Activated T-cell treated with anti-CD3 and anti-CD28 coated beads for 24 hours (primary cell): Measurements from ENCODE around the gene TAF1C.

ENCODE experiments used
- DNase-seq: peaks from one replicate; pipeline ENCODE4 v3.0.0-alpha.2; 2020; ENCODE audit warnings: low read depth

TAF1C gene

GRCh38 chr16:84182680-84183571 lies 3.9 kb downstream of the TAF1C start:
- DNase-seq, result no peak

GRCh38 chr16:84182104-84182503 lies 4.8 kb downstream of the TAF1C start:
- DNase-seq, result no peak

- no peak for DNase-seq
These were observed 5.5 kb downstream of the TAF1C start for GRCh38 chr16:84181144-84181915.

- DNase-seq, result no peak
These were observed 6.2 kb downstream of the TAF1C start for GRCh38 chr16:84180519-84181140.

- DNase-seq, result no peak
These were observed 7.1 kb downstream of the TAF1C start for GRCh38 chr16:84179612-84180320.

- no peak for DNase-seq
These were observed 7.8 kb downstream of the TAF1C start for GRCh38 chr16:84178892-84179611.

- DNase-seq, result no peak
These were observed 8.6 kb downstream of the TAF1C start for GRCh38 chr16:84178146-84178765.

GRCh38 chr16:84177741-84178073 lies 9.2 kb downstream of the TAF1C start:
- no peak for DNase-seq

- DNase-seq, result no peak
These were observed 10.4 kb downstream of the TAF1C start for GRCh38 chr16:84176192-84177053.

GRCh38 chr16:84175350-84176081 lies 11.3 kb downstream of the TAF1C start:
- peak; percentile 61 for DNase-seq

GRCh38 chr16:84174396-84174795 lies 12.5 kb downstream of the TAF1C start:
- DNase-seq, result no peak

- no peak for DNase-seq
These were observed 17.0 kb downstream of the TAF1C start for GRCh38 chr16:84169765-84170310.

- DNase-seq, result no peak
These were observed 19.8 kb downstream of the TAF1C start for GRCh38 chr16:84166796-84167695.

- no peak for DNase-seq
These were observed 21.1 kb downstream of the TAF1C start for GRCh38 chr16:84165746-84166145.

GRCh38 chr16:84161801-84162200 lies 25.1 kb downstream of the TAF1C start:
- DNase-seq, result no peak

- DNase-seq, result no peak
These were observed 25.8 kb downstream of the TAF1C start for GRCh38 chr16:84161037-84161436.

- DNase-seq, result no peak
These were observed 27.1 kb downstream of the TAF1C start for GRCh38 chr16:84159800-84160199.

- DNase-seq, result no peak
These were observed 27.9 kb downstream of the TAF1C start for GRCh38 chr16:84159007-84159406.
